Astrocyte of the cerebellum (primary cell): Measurements from ENCODE around the gene RBM18.

ENCODE experiments used
- DNase-seq: peaks from one replicate; pipeline ENCODE4 v3.0.0-alpha.2; 2011; ENCODE audit warnings: low read depth
- H3K4me3 ChIP-seq: 2 replicates; pipeline ENCODE4 v1.5.1; 2011; ENCODE audit warnings: mild to moderate bottlenecking, low read depth, low read length, moderate library complexity
- in situ Hi-C: cut with HindIII; loops from 2 replicates; pipeline ENCODE4 v1.10.0; 2017; ENCODE audit warnings: low sequenced_read_pairs
- TF ChIP-seq, protein P1 (sequence below): IDR thresholded peaks from 2 replicates; pipeline ENCODE4 v1.5.1; 2012; ENCODE audit warnings: low read length, low read depth, moderate library complexity, mild to moderate bottlenecking; ENCODE audit errors: missing control alignments

The RBM18 gene

DNA sequence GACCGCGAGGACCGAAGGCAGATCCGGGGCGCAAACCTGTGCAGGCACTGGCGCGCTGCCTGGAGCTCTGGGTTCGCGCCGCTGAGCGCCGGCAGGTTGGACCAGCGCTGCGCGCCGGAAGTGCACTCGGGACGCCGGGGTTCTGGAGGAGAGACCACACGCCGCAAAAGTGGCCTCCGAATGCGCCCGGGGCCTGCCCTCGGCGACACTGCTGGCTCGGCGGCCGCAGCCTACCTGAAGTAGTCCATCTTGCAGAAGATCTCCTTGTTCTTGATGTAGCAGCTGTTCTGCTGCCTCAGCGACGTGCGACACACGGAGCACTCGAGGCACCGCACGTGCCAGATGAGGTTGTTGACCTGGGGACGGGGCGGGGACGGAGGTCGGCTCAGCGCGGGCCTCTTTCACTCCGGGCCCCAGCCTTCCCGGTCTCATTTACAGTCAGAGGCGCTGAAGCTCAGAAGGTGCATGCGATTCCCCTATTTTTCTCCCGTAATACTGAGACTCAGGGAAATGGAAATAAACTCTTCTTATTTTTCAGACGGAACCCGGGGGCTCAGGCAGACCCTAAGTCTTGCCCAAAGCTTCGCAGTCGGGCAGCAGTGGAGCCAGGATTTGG, 38.4 kb downstream of the RBM18 start:
- in situ Hi-C loops = loop anchor here (25.0 kb wide), 1 partner anchor 111 kb away; no protein-coding TSS in a partner anchor

DNA sequence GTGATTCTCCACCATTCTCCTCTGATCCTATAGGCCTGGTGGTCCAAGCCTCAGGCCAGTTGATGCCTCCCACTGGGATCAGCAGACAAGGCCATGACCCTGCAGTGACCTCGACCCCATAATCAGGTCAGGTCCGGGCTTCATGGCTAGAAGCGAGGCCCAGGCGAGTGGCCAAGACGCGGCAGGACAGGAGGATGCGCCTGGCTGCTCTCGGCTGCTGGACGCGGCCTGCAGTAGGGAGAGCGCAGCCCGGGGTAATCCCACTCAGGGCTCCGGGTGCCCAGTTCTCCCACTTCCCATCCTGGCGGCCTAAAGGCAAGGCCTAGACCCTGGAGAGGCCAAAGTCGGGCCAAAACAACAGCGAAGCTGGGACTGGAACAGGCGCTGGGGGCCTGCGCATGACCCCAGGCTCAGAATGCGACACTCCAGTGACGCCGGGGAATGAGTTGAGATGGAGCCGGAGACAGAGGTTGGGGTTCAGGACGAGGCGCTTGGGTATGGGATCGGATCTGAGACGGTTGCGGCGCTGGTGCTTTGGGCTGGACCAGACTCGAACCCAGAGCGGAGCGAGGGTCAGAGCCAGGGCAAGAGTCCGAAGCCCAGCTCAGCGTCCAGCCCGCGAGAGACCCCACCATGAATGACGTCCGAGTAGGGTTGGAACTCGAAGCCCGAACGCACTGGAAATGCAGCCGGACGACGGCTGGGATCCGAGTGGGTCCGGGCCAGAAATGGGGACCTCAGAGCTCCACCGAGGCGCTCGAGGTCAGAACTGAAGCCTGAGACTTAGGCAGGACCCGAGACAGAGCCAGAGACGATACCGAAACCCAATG, 39.1 kb downstream of the RBM18 start:
- DNase-seq = no peak
- in situ Hi-C loops = loop anchor here (25.0 kb wide), 1 partner anchor 112 kb away; no protein-coding TSS in a partner anchor
- TF ChIP-seq, protein P1, sequence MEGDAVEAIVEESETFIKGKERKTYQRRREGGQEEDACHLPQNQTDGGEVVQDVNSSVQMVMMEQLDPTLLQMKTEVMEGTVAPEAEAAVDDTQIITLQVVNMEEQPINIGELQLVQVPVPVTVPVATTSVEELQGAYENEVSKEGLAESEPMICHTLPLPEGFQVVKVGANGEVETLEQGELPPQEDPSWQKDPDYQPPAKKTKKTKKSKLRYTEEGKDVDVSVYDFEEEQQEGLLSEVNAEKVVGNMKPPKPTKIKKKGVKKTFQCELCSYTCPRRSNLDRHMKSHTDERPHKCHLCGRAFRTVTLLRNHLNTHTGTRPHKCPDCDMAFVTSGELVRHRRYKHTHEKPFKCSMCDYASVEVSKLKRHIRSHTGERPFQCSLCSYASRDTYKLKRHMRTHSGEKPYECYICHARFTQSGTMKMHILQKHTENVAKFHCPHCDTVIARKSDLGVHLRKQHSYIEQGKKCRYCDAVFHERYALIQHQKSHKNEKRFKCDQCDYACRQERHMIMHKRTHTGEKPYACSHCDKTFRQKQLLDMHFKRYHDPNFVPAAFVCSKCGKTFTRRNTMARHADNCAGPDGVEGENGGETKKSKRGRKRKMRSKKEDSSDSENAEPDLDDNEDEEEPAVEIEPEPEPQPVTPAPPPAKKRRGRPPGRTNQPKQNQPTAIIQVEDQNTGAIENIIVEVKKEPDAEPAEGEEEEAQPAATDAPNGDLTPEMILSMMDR = no peak
- no peak overlapping the region for H3K4me3 ChIP-seq

More for the DNA sequence above, 38.4 kb downstream of the RBM18 start:
- DNase-seq = no peak
- no peak overlapping the region for H3K4me3 ChIP-seq
- TF ChIP-seq, protein P1 = no peak

DNA sequence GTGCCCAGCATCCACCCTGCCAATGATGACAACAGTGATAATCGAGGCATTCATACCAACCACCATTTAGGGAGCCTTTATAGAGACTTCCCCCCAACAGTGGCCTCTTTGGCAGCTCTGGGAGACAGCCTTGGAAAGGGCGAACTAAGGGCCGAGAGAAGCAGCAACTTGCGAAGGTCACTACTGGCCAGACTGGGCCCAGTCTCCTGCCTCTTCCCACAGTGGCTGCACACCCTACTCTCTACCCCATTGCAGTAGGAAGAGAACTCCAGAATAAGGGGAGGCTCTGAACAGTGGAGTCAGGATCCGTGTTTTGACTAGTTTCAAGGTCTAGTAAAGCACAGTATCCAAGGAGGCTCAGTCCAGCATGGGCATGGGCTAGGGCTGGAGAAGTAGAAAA, 41.2 kb downstream of the RBM18 start:
- in situ Hi-C loops = no loop called here
- no peak for DNase-seq
- H3K4me3 ChIP-seq = no peak overlapping the region
- TF ChIP-seq, protein P1 = no peak

DNA sequence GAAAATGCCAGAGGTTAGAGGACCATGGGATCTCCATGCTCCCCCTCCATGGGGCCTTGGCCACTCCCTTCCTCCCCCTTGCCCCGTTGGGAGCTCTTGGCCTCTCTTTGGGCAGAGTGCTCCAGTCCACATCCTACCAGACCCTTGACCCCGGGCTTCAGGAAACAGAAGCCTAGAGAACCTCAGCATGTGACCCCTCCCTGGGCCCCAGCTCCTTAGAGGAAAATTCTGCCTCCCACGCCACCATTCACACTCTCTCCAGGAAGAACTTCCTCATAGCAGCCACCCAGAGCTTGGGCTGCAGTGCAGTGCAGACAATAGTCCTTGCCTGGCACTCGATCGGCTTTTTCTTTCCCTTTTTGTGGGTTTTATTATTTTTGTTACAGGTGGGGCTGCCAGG, 41.8 kb downstream of the RBM18 start:
- in situ Hi-C loops = no loop called here
- no peak overlapping the region for H3K4me3 ChIP-seq
- TF ChIP-seq, protein P1 = no peak
- no peak for DNase-seq

DNA sequence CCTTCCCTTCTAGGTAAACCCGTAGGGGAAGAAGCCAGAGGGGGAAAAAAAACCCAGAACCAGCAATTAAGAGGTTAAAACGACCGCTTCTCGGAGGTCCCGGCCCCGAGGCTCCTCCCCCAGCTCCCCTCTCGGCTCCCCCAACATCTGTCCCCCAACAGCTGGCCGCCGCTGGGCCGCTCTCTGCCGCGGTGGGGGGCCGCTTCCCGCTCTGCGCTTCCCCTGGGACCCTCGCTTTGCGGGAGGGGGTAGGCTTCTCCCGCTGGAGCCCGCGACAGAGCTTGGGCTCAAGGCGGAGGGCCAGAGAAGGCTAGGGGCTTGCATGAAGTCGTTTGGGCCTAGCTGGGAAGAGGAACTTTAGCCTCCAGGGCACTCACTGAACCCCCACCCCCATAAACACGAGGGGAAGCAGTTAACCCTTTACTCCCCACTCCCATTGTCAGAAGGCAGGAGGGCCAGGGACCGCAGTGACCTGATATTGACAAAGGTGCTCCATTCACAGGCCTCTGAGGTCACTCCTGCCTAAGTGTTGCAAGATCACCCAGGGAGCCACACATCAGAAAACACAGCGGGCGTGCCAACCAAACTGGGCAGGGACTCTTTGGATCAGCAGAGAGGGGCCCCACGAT, 43.3 kb downstream of the RBM18 start:
- in situ Hi-C loops = no loop called here
- no peak for DNase-seq
- TF ChIP-seq, protein P1 = no peak
- H3K4me3 ChIP-seq = no peak overlapping the region

DNA sequence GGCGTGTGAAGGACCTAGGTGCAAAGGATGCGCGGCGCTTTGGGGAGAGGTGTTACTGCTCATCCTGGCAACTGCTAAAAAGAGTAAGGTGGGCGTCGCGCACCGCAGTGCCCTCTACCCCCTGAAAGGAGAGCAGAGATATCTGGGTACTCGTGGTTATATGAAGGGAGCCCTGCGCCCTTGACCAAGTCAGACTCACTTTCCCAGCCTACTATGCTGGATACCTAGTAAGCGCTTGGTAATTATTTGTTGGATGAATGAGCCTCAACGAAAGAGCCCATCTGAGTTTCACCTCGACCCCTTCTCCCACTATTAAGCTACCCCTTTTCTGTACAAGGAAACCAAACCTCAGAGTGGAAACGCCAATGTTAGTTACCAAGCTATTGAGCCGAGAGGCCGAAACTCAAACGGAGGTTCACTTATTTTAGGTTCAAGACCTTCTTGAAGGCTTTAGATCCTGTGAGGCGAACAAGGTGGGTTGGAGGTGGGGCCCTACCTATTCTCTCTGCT, 43.9 kb downstream of the RBM18 start:
- TF ChIP-seq, protein P1 = no peak
- DNase-seq = no peak
- in situ Hi-C loops = no loop called here
- H3K4me3 ChIP-seq = no peak overlapping the region
